ENCODE data around the gene FER. TPM values are rescaled to one million over a fixed set of nuclear protein-coding genes. Genes with fewer than 3 reads are reported as not detected.
"Not testable (repeated sequence)": the region's sequence is repeated elsewhere in the genome, so short reads cannot be mapped to it uniquely, and the experiment has no call there.

The FER gene
- total RNA-seq, 2 experiments from 2014 or later, result 14.2 to 15.9 TPM

DNA sequence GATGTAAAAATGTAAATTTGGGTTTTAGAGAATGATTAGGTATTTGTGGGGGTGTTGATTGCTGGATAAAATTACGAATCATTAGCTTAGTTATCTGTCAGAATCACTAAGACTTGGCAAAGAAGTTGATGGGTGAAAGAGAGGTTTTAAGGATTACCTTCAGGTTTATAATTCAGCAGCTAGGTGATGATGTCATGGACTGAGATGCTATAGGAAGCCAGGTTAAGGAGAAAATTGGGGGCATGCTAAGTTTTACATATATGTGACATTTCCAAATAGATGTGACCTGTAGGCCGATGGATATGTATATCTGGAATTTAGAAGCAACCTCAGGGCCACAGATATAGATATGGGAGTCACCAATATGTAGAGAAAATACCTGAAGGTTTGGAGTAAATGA is 228.0 kb downstream of the FER start:
- Mint-ChIP-seq H3K4me3 (no peak overlapping the region), H3K27ac (no peak overlapping the region), H3K36me3 (ENCODE audit: low read depth) (no peaks in the 10 kb centered on the region), H3K27me3 (no peaks in the 10 kb centered on the region), H3K9me3 (no peaks in the 10 kb centered on the region), H3K4me1 (ENCODE audit: low read depth) (no peaks in the 10 kb centered on the region)
- DNase-seq, result no peak
- ATAC-seq (ENCODE audit: poor library complexity), result no peak
- intact Hi-C loops (cut with DNase I, micrococcal nuclease), result no loop called here
- Histone ChIP-seq H3K36me3 (ENCODE audit: insufficient read depth, low read length) (no peaks in the 10 kb centered on the region), H3K4me3 (ENCODE audit: low read length) (no peak overlapping the region), H3K27me3 (ENCODE audit: control insufficient read depth in 1 of 2, insufficient read depth in 2 of 2, low read length in 2 of 2) (no peaks in the 10 kb centered on the region), H3K9me3 (ENCODE audit: control insufficient read depth in 1 of 2, insufficient read depth in 1 of 2, low read length in 2 of 2) (no peaks in the 10 kb centered on the region), H3K4me1 (ENCODE audit: insufficient read depth, low read length) (no peaks in the 10 kb centered on the region), H3K27ac (ENCODE audit: low read depth in 1 of 2, low read length in 2 of 2) (no peak overlapping the region)
- POLR2A ChIA-PET, result no interaction called here
- CTCF ChIA-PET, result no interaction called here
- TF ChIP-seq, protein P1, sequence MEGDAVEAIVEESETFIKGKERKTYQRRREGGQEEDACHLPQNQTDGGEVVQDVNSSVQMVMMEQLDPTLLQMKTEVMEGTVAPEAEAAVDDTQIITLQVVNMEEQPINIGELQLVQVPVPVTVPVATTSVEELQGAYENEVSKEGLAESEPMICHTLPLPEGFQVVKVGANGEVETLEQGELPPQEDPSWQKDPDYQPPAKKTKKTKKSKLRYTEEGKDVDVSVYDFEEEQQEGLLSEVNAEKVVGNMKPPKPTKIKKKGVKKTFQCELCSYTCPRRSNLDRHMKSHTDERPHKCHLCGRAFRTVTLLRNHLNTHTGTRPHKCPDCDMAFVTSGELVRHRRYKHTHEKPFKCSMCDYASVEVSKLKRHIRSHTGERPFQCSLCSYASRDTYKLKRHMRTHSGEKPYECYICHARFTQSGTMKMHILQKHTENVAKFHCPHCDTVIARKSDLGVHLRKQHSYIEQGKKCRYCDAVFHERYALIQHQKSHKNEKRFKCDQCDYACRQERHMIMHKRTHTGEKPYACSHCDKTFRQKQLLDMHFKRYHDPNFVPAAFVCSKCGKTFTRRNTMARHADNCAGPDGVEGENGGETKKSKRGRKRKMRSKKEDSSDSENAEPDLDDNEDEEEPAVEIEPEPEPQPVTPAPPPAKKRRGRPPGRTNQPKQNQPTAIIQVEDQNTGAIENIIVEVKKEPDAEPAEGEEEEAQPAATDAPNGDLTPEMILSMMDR (IDR thresholded peaks at IDR 0.05), result no peak

GRCh38 chr5:108983461-108984092 is 235.9 kb downstream of the FER start:
- Histone ChIP-seq H3K4me1 (ENCODE audit: insufficient read depth, low read length) (no peaks in the 10 kb centered on the region), H3K27ac (ENCODE audit: low read depth in 1 of 2, low read length in 2 of 2) (no peak overlapping the region), H3K27me3 (ENCODE audit: control insufficient read depth in 1 of 2, insufficient read depth in 2 of 2, low read length in 2 of 2) (no peaks in the 10 kb centered on the region), H3K36me3 (ENCODE audit: insufficient read depth, low read length) (no peaks in the 10 kb centered on the region), H3K9me3 (ENCODE audit: control insufficient read depth in 1 of 2, insufficient read depth in 1 of 2, low read length in 2 of 2) (no peaks in the 10 kb centered on the region), H3K4me3 (ENCODE audit: low read length) (no peak overlapping the region)
- POLR2A ChIA-PET, result no interaction called here
- Mint-ChIP-seq H3K27me3 (no peaks in the 10 kb centered on the region), H3K4me1 (ENCODE audit: low read depth) (no peaks in the 10 kb centered on the region), H3K9me3 (no peaks in the 10 kb centered on the region), H3K27ac (no peak overlapping the region), H3K36me3 (ENCODE audit: low read depth) (peaks cover 19% of the 10 kb centered on the region), H3K4me3 (no peak overlapping the region)
- no peak for ATAC-seq (ENCODE audit: poor library complexity)
- no peak for DNase-seq
- TF ChIP-seq, protein P1 (IDR thresholded peaks at IDR 0.05), result no peak
- intact Hi-C loops (cut with DNase I, micrococcal nuclease), result no loop called here
- CTCF ChIA-PET, result no interaction called here

DNA sequence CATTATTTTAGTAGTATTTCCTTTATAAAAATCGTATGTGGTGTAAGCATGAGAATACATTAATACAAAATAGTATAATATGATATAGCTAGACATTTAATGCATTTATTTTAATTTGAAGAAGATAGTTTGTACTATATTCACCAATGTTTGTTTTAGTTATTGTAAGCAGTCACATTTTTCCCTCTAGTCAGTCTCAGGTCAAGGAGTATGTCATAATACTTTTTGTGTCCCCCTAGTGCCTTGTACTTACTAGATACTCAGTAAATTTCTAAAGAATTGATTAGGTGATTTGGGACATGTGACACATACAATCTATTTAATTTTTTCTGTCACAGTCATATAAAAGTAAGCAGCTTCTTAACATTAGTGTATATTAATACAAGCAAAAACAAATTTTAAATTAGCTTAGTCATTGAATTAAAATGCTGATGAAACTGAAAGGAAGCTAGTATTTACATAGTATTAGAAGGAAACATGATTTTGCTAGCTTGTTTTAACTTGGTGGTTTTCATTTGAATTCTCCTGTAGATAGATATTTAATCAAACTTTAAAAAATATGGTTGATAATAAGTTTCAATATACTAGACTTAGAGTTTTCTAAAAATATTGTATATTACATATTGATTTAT is 242.2 kb downstream of the FER start:
- no peak overlapping the region for H3K27ac ChIP-seq (ENCODE audit: low read depth in 1 of 2, low read length in 2 of 2)
- no peak overlapping the region for H3K4me3 Mint-ChIP-seq
- peaks cover 9% of the 10 kb centered on the region for H3K9me3 Mint-ChIP-seq
- DNase-seq (no peak), ATAC-seq (ENCODE audit: poor library complexity) (no peak)
- ChIA-PET CTCF (no interaction called here), POLR2A (interaction anchor here (0.6 kb wide), 1 partner anchor 420 kb away, joined by 3 read pairs; the partner anchor contains the start of gene PJA2)
- peaks cover 0 to 12% of the 10 kb centered on the region in 2 experiments for H3K9me3 ChIP-seq (ENCODE audit: control insufficient read depth in 1 of 2, insufficient read depth in 1 of 2, low read length in 2 of 2)
- no peaks in the 10 kb centered on the region for H3K36me3 ChIP-seq (ENCODE audit: insufficient read depth, low read length)
- no peaks in the 10 kb centered on the region for H3K4me1 ChIP-seq (ENCODE audit: insufficient read depth, low read length)
- H3K4me1 Mint-ChIP-seq (ENCODE audit: low read depth), result no peaks in the 10 kb centered on the region
- peaks cover 36% of the 10 kb centered on the region for H3K36me3 Mint-ChIP-seq (ENCODE audit: low read depth)
- H3K27me3 Mint-ChIP-seq, result no peaks in the 10 kb centered on the region
- no peak overlapping the region for H3K27ac Mint-ChIP-seq
- H3K27me3 ChIP-seq (ENCODE audit: control insufficient read depth in 1 of 2, insufficient read depth in 2 of 2, low read length in 2 of 2), result no peaks in the 10 kb centered on the region
- intact Hi-C loops (cut with DNase I, micrococcal nuclease), result no loop called here
- no peak overlapping the region for H3K4me3 ChIP-seq (ENCODE audit: low read length)
- TF ChIP-seq, protein P1 (IDR thresholded peaks at IDR 0.05), result no peak

DNA sequence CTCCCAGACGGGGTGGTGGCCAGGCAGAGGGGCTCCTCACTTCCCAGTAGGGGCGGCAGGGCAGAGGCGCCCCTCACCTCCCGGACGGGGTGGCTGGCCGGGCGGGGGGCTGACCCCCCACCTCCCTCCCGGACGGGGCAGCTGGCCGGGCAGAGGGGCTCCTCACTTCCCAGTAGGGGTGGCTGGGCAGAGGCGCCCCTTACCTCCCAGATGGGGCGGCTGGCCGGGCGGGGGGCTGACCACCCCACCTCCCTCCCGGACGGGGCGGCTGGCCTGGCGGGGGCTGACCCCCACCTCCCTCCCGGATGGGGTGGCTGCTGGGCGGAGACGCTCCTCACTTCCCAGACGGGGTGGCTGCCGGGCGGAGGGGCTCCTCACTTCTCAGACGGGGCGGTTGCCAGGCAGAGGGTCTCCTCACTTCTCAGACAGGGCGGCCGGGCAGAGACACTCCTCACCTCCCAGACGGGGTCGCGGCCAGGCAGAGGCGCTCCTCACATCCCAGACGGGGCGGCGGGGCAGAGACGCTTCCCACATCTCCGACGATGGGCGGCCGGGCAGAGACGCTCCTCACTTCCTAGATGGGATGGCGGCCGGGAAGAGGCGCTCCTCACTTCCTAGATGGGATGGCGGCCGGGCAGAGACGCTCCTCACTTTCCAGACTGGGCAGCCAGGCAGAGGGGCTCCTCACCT is 244.8 kb downstream of the FER start:
- peaks cover 0 to 16% of the 10 kb centered on the region in 2 experiments for H3K9me3 ChIP-seq (ENCODE audit: control insufficient read depth in 1 of 2, insufficient read depth in 1 of 2, low read length in 2 of 2)
- H3K27ac Mint-ChIP-seq; DNase-seq; H3K4me1 ChIP-seq (ENCODE audit: insufficient read depth, low read length); H3K27me3 Mint-ChIP-seq; H3K4me3 ChIP-seq (ENCODE audit: low read length); H3K4me1 Mint-ChIP-seq (ENCODE audit: low read depth); H3K27me3 ChIP-seq (ENCODE audit: control insufficient read depth in 1 of 2, insufficient read depth in 2 of 2, low read length in 2 of 2); H3K4me3 Mint-ChIP-seq; ATAC-seq (ENCODE audit: poor library complexity); H3K36me3 ChIP-seq (ENCODE audit: insufficient read depth, low read length); H3K27ac ChIP-seq (ENCODE audit: low read depth in 1 of 2, low read length in 2 of 2); CTCF ChIA-PET; intact Hi-C loops (cut with DNase I, micrococcal nuclease); POLR2A ChIA-PET: not testable (repeated sequence)
- Mint-ChIP-seq H3K9me3 (peaks cover 10% of the 10 kb centered on the region), H3K36me3 (ENCODE audit: low read depth) (peaks cover 47% of the 10 kb centered on the region)

- H3K27me3 ChIP-seq (ENCODE audit: control insufficient read depth in 1 of 2, insufficient read depth in 2 of 2, low read length in 2 of 2); H3K27me3 Mint-ChIP-seq; H3K4me3 ChIP-seq (ENCODE audit: low read length); H3K36me3 ChIP-seq (ENCODE audit: insufficient read depth, low read length); ATAC-seq (ENCODE audit: poor library complexity); H3K27ac Mint-ChIP-seq; H3K4me3 Mint-ChIP-seq; intact Hi-C loops (cut with DNase I, micrococcal nuclease); H3K4me1 ChIP-seq (ENCODE audit: insufficient read depth, low read length); POLR2A ChIA-PET; H3K27ac ChIP-seq (ENCODE audit: low read depth in 1 of 2, low read length in 2 of 2); CTCF ChIA-PET; DNase-seq; H3K4me1 Mint-ChIP-seq (ENCODE audit: low read depth): not testable (repeated sequence)
- peaks cover 0 to 25% of the 10 kb centered on the region in 2 experiments for H3K9me3 ChIP-seq (ENCODE audit: control insufficient read depth in 1 of 2, insufficient read depth in 1 of 2, low read length in 2 of 2)
- H3K36me3 Mint-ChIP-seq (ENCODE audit: low read depth), result peaks cover 41% of the 10 kb centered on the region
- H3K9me3 Mint-ChIP-seq, result peaks cover 10% of the 10 kb centered on the region
These were observed 245.7 kb downstream of the FER start for GRCh38 chr5:108993440-108993839.
